ENCODE data around the gene CBS. TPM values are rescaled to one million over a fixed set of nuclear protein-coding genes. Genes with fewer than 3 reads are reported as not detected.
A peak's percentile ranks its signal among the peaks of the same experiment; 100 is the strongest.

The CBS gene
- total RNA-seq, 1 experiment from 2014 or later, result 126 TPM

GRCh38 chr21:43027846-43028731 lies 47.5 kb downstream of the CBS start:
- no peak for DNase-seq (ENCODE audit: low spot score)
- no peaks in the 10 kb centered on the region for H3K27me3 ChIP-seq (replicated peaks; ENCODE audit: insufficient read depth, low read depth, low read length, poor library complexity)
- no peak overlapping the region for H3K4me3 ChIP-seq (ENCODE audit: low read depth, low read length, poor library complexity, severe bottlenecking)
- intact Hi-C loops (cut with micrococcal nuclease; ENCODE audit: unreplicated experiment), result no loop called here
- H3K4me1 ChIP-seq (ENCODE audit: insufficient read depth, low read length, poor library complexity, severe bottlenecking), result peaks cover 13% of the 10 kb centered on the region
- POLR2A ChIA-PET (ENCODE audit: low non-redundant PET), result no interaction called here
- peaks cover 18% of the 10 kb centered on the region for H3K36me3 ChIP-seq (ENCODE audit: insufficient read depth, low read length, poor library complexity, severe bottlenecking)
- peak overlapping the region; percentile 45 for H3K27ac ChIP-seq (ENCODE audit: low read depth, low read length, poor library complexity, severe bottlenecking)
- H3K9me3 ChIP-seq (ENCODE audit: low read depth, low read length, poor library complexity, severe bottlenecking), result no peaks in the 10 kb centered on the region
- no TSS peak for BruUV-seq (replicated peaks)
- TF ChIP-seq EZH2 (IDR thresholded peaks at IDR 0.05; ENCODE audit: borderline replicate concordance, low read depth, low read length, poor library complexity, severe bottlenecking) (no peak), CTCF (conservative IDR thresholded peaks at IDR 0.05; ENCODE audit: low read depth, low read length) (no peak)
- CTCF ChIA-PET, result no interaction called here

GRCh38 chr21:43025636-43026180 lies 49.9 kb downstream of the CBS start:
- peak overlapping the region; percentile 93 for H3K27ac ChIP-seq (ENCODE audit: low read depth, low read length, poor library complexity, severe bottlenecking)
- ChIA-PET CTCF (no interaction called here), POLR2A (ENCODE audit: low non-redundant PET) (no interaction called here)
- no peaks in the 10 kb centered on the region for H3K9me3 ChIP-seq (ENCODE audit: low read depth, low read length, poor library complexity, severe bottlenecking)
- intact Hi-C loops (cut with micrococcal nuclease; ENCODE audit: unreplicated experiment), result no loop called here
- no TSS peak for BruUV-seq (replicated peaks)
- H3K27me3 ChIP-seq (replicated peaks; ENCODE audit: insufficient read depth, low read depth, low read length, poor library complexity), result no peaks in the 10 kb centered on the region
- peaks cover 10% of the 10 kb centered on the region for H3K36me3 ChIP-seq (ENCODE audit: insufficient read depth, low read length, poor library complexity, severe bottlenecking)
- peaks cover 13% of the 10 kb centered on the region for H3K4me1 ChIP-seq (ENCODE audit: insufficient read depth, low read length, poor library complexity, severe bottlenecking)
- TF ChIP-seq CTCF (conservative IDR thresholded peaks at IDR 0.05; ENCODE audit: low read depth, low read length), result no peak
- peak; percentile 71 for DNase-seq (ENCODE audit: low spot score)
- H3K4me3 ChIP-seq (ENCODE audit: low read depth, low read length, poor library complexity, severe bottlenecking), result no peak overlapping the region

GRCh38 chr21:43024439-43025136 lies 51.0 kb downstream of the CBS start:
- H3K9me3 ChIP-seq (ENCODE audit: low read depth, low read length, poor library complexity, severe bottlenecking), result no peaks in the 10 kb centered on the region
- no TSS peak for BruUV-seq (replicated peaks)
- H3K4me3 ChIP-seq (ENCODE audit: low read depth, low read length, poor library complexity, severe bottlenecking), result no peak overlapping the region
- H3K27ac ChIP-seq (ENCODE audit: low read depth, low read length, poor library complexity, severe bottlenecking), result peak overlapping the region; percentile 93
- H3K4me1 ChIP-seq (ENCODE audit: insufficient read depth, low read length, poor library complexity, severe bottlenecking), result peaks cover 13% of the 10 kb centered on the region
- H3K27me3 ChIP-seq (replicated peaks; ENCODE audit: insufficient read depth, low read depth, low read length, poor library complexity), result no peaks in the 10 kb centered on the region
- peaks cover 7% of the 10 kb centered on the region for H3K36me3 ChIP-seq (ENCODE audit: insufficient read depth, low read length, poor library complexity, severe bottlenecking)
- ChIA-PET POLR2A (ENCODE audit: low non-redundant PET) (no interaction called here), CTCF (no interaction called here)
- intact Hi-C loops (cut with micrococcal nuclease; ENCODE audit: unreplicated experiment), result no loop called here
- DNase-seq (ENCODE audit: low spot score), result no peak
- no peak for TF ChIP-seq CTCF (conservative IDR thresholded peaks at IDR 0.05; ENCODE audit: low read depth, low read length)
- TF ChIP-seq EZH2 (IDR thresholded peaks at IDR 0.05; ENCODE audit: borderline replicate concordance, low read depth, low read length, poor library complexity, severe bottlenecking), result no peak

Measured in A673 (cell line).